Measurements from ENCODE around the gene TMEM100. TPM values are rescaled to one million over a fixed set of nuclear protein-coding genes. Genes with fewer than 3 reads are reported as not detected.

Gene TMEM100
- polyA plus RNA-seq (2013, experiment 1 of 2), result 0.89 TPM
- 1.1 TPM for polyA plus RNA-seq (2013, experiment 2 of 2)

- H3K4ac ChIP-seq (ENCODE audit: low read length), result no peak within 1 kb of the TSS
- H3K4me1 ChIP-seq (ENCODE audit: control insufficient read depth in 2 of 2, insufficient read depth in 1 of 2, low read depth in 1 of 2, low read length in 2 of 2), result peaks cover 4 to 12% of the 10 kb centered on the region in 2 donors
- H3K14ac ChIP-seq (ENCODE audit: low read length), result no peak within 1 kb of the TSS
- H2BK12ac ChIP-seq (ENCODE audit: low read length), result no peak within 1 kb of the TSS
- no peak within 1 kb of the TSS for H3K23ac ChIP-seq (ENCODE audit: low read depth, low read length, poor library complexity)
- no peak within 1 kb of the TSS for H4K91ac ChIP-seq (ENCODE audit: low read depth, low read length, poor library complexity)
- H2BK15ac ChIP-seq (ENCODE audit: low read length), result no peak within 1 kb of the TSS
- H3K27me3 ChIP-seq (ENCODE audit: control insufficient read depth in 3 of 3, insufficient read depth in 3 of 3, low read depth in 1 of 3, low read length in 3 of 3), result peaks cover 0 to 66% (median 0%) of the 10 kb centered on the region in 3 experiments
- no peaks in the 10 kb centered on the region for H3K79me1 ChIP-seq (ENCODE audit: low read depth, low read length)
- no peaks in the 10 kb centered on the region for H3K9me3 ChIP-seq (replicated peaks in 1 of 2; ENCODE audit: control insufficient read depth in 2 of 2, insufficient read depth in 1 of 2, low read depth in 1 of 2, low read length in 2 of 2)
- no peak within 1 kb of the TSS for H3K9ac ChIP-seq (ENCODE audit: low read depth, low read length, poor library complexity)
- H4K8ac ChIP-seq (ENCODE audit: low read depth, low read length), result no peak within 1 kb of the TSS
- no peak within 1 kb of the TSS for H2BK120ac ChIP-seq (ENCODE audit: low read depth, low read length)
- no peak within 1 kb of the TSS for H3K27ac ChIP-seq (replicated peaks; ENCODE audit: low read length)
- H3K36me3 ChIP-seq (replicated peaks in 1 of 2; ENCODE audit: control insufficient read depth in 2 of 2, insufficient read depth in 2 of 2, low read length in 2 of 2), result no peaks in the 10 kb centered on the region
- DNase-seq (ENCODE audit: low spot score), result no peak
- no peak within 1 kb of the TSS for H3K4me3 ChIP-seq (ENCODE audit: low read length in 2 of 2)
- H3K18ac ChIP-seq (ENCODE audit: low read length), result no peak within 1 kb of the TSS
- no peak within 1 kb of the TSS for H3K4me2 ChIP-seq (ENCODE audit: insufficient read depth, low read length, poor library complexity, severe bottlenecking)
- no CpG with 5 or more reads among the region's 12 CpGs for WGBS, 2 donors (ENCODE audit: extremely low coverage in 2 of 2, insufficient read length in 2 of 2, insufficient replicate concordance in 1 of 2)
- H2AK5ac ChIP-seq (ENCODE audit: low read depth, low read length), result no peak within 1 kb of the TSS
- H2AFZ ChIP-seq (ENCODE audit: low read length), result peak within 1 kb of the TSS; percentile 76
- H2BK5ac ChIP-seq (ENCODE audit: low read length), result no peak within 1 kb of the TSS
Measured at GRCh38 chr17:55722742-55723487, at the start of gene TMEM100. Gene TMEM100, minus strand, starts transcription at chr17:55722864. Its CDS starts 1,794 bp downstream, at chr17:55721070.

GRCh38 chr17:55772086-55772485 lies 49.4 kb upstream of the TMEM100 start:
- Histone ChIP-seq H3K14ac (ENCODE audit: low read length) (no peak overlapping the region), H3K36me3 (replicated peaks in 1 of 2; ENCODE audit: control insufficient read depth in 2 of 2, insufficient read depth in 2 of 2, low read length in 2 of 2) (peaks cover 7 to 15% of the 10 kb centered on the region in 2 donors)
- WGBS, 2 donors (ENCODE audit: extremely low coverage in 2 of 2, insufficient read length in 2 of 2, insufficient replicate concordance in 1 of 2), result no CpG with 5 or more reads among the region's 7 CpGs

GRCh38 chr17:55770196-55770870 lies 47.7 kb upstream of the TMEM100 start:
- Histone ChIP-seq H3K4me3 (ENCODE audit: low read length in 2 of 2) (no peak overlapping the region), H2BK12ac (ENCODE audit: low read length) (no peak overlapping the region), H3K18ac (ENCODE audit: low read length) (no peak overlapping the region), H3K9me3 (replicated peaks in 1 of 2; ENCODE audit: control insufficient read depth in 2 of 2, insufficient read depth in 1 of 2, low read depth in 1 of 2, low read length in 2 of 2) (no peaks in the 10 kb centered on the region), H4K8ac (ENCODE audit: low read depth, low read length) (no peak overlapping the region), H3K4ac (ENCODE audit: low read length) (no peak overlapping the region), H3K36me3 (replicated peaks in 1 of 2; ENCODE audit: control insufficient read depth in 2 of 2, insufficient read depth in 2 of 2, low read length in 2 of 2) (peaks cover 0 to 4% of the 10 kb centered on the region in 2 donors), H3K14ac (ENCODE audit: low read length) (no peak overlapping the region), H3K27ac (replicated peaks; ENCODE audit: low read length) (no peak overlapping the region), H3K9ac (ENCODE audit: low read depth, low read length, poor library complexity) (no peak overlapping the region), H2BK120ac (ENCODE audit: low read depth, low read length) (no peak overlapping the region), H4K91ac (ENCODE audit: low read depth, low read length, poor library complexity) (no peak overlapping the region), H3K4me1 (ENCODE audit: control insufficient read depth in 2 of 2, insufficient read depth in 1 of 2, low read depth in 1 of 2, low read length in 2 of 2) (peaks cover 3 to 9% of the 10 kb centered on the region in 2 donors), H3K4me2 (ENCODE audit: insufficient read depth, low read length, poor library complexity, severe bottlenecking) (no peak overlapping the region), H3K23ac (ENCODE audit: low read depth, low read length, poor library complexity) (no peak overlapping the region), H2AFZ (ENCODE audit: low read length) (no peak overlapping the region), H3K79me1 (ENCODE audit: low read depth, low read length) (no peaks in the 10 kb centered on the region), H2AK5ac (ENCODE audit: low read depth, low read length) (no peak overlapping the region), H2BK5ac (ENCODE audit: low read length) (no peak overlapping the region), H3K27me3 (ENCODE audit: control insufficient read depth in 3 of 3, insufficient read depth in 3 of 3, low read depth in 1 of 3, low read length in 3 of 3) (no peaks in the 10 kb centered on the region), H2BK15ac (ENCODE audit: low read length) (no peak overlapping the region)
- WGBS, 2 donors (ENCODE audit: extremely low coverage in 2 of 2, insufficient read length in 2 of 2, insufficient replicate concordance in 1 of 2), result no CpG with 5 or more reads among the region's 4 CpGs
- peak; percentile 45 for DNase-seq (ENCODE audit: low spot score)

More at GRCh38 chr17:55772086-55772485, 49.4 kb upstream of the TMEM100 start:
- no peak overlapping the region for H3K9ac ChIP-seq (ENCODE audit: low read depth, low read length, poor library complexity)
- peaks cover 0 to 4% (median 0%) of the 10 kb centered on the region in 3 experiments for H3K27me3 ChIP-seq (ENCODE audit: control insufficient read depth in 3 of 3, insufficient read depth in 3 of 3, low read depth in 1 of 3, low read length in 3 of 3)
- H3K23ac ChIP-seq (ENCODE audit: low read depth, low read length, poor library complexity), result no peak overlapping the region
- H3K18ac ChIP-seq (ENCODE audit: low read length), result no peak overlapping the region
- no peak overlapping the region for H2BK12ac ChIP-seq (ENCODE audit: low read length)
- no peak overlapping the region for H2BK5ac ChIP-seq (ENCODE audit: low read length)
- no peak overlapping the region for H3K27ac ChIP-seq (replicated peaks; ENCODE audit: low read length)
- no peak overlapping the region for H3K4me3 ChIP-seq (ENCODE audit: low read length in 2 of 2)
- H2BK120ac ChIP-seq (ENCODE audit: low read depth, low read length), result no peak overlapping the region
- no peak overlapping the region for H2BK15ac ChIP-seq (ENCODE audit: low read length)
- no peak overlapping the region for H4K91ac ChIP-seq (ENCODE audit: low read depth, low read length, poor library complexity)
- no peak overlapping the region for H3K4ac ChIP-seq (ENCODE audit: low read length)
- H2AFZ ChIP-seq (ENCODE audit: low read length), result no peak overlapping the region
- no peaks in the 10 kb centered on the region for H3K79me1 ChIP-seq (ENCODE audit: low read depth, low read length)
- H4K8ac ChIP-seq (ENCODE audit: low read depth, low read length), result no peak overlapping the region
- no peaks in the 10 kb centered on the region for H3K9me3 ChIP-seq (replicated peaks in 1 of 2; ENCODE audit: control insufficient read depth in 2 of 2, insufficient read depth in 1 of 2, low read depth in 1 of 2, low read length in 2 of 2)
- no peak for DNase-seq (ENCODE audit: low spot score)
- no peak overlapping the region for H2AK5ac ChIP-seq (ENCODE audit: low read depth, low read length)
- H3K4me1 ChIP-seq (ENCODE audit: control insufficient read depth in 2 of 2, insufficient read depth in 1 of 2, low read depth in 1 of 2, low read length in 2 of 2), result peaks cover 3 to 15% of the 10 kb centered on the region in 2 donors
- no peak overlapping the region for H3K4me2 ChIP-seq (ENCODE audit: insufficient read depth, low read length, poor library complexity, severe bottlenecking)

GRCh38 chr17:55769625-55770000 lies 46.9 kb upstream of the TMEM100 start:
- Histone ChIP-seq H3K23ac (ENCODE audit: low read depth, low read length, poor library complexity) (no peak overlapping the region), H3K4ac (ENCODE audit: low read length) (no peak overlapping the region), H3K4me3 (ENCODE audit: low read length in 2 of 2) (no peak overlapping the region), H3K14ac (ENCODE audit: low read length) (no peak overlapping the region), H4K8ac (ENCODE audit: low read depth, low read length) (no peak overlapping the region), H3K9ac (ENCODE audit: low read depth, low read length, poor library complexity) (no peak overlapping the region), H2BK5ac (ENCODE audit: low read length) (no peak overlapping the region), H2BK120ac (ENCODE audit: low read depth, low read length) (no peak overlapping the region), H3K9me3 (replicated peaks in 1 of 2; ENCODE audit: control insufficient read depth in 2 of 2, insufficient read depth in 1 of 2, low read depth in 1 of 2, low read length in 2 of 2) (no peaks in the 10 kb centered on the region), H3K4me1 (ENCODE audit: control insufficient read depth in 2 of 2, insufficient read depth in 1 of 2, low read depth in 1 of 2, low read length in 2 of 2) (peaks cover 0 to 5% of the 10 kb centered on the region in 2 donors), H3K4me2 (ENCODE audit: insufficient read depth, low read length, poor library complexity, severe bottlenecking) (no peak overlapping the region), H3K36me3 (replicated peaks in 1 of 2; ENCODE audit: control insufficient read depth in 2 of 2, insufficient read depth in 2 of 2, low read length in 2 of 2) (peaks cover 0 to 4% of the 10 kb centered on the region in 2 donors), H4K91ac (ENCODE audit: low read depth, low read length, poor library complexity) (no peak overlapping the region), H3K27me3 (ENCODE audit: control insufficient read depth in 3 of 3, insufficient read depth in 3 of 3, low read depth in 1 of 3, low read length in 3 of 3) (no peaks in the 10 kb centered on the region), H3K79me1 (ENCODE audit: low read depth, low read length) (no peaks in the 10 kb centered on the region), H2AK5ac (ENCODE audit: low read depth, low read length) (no peak overlapping the region), H2BK12ac (ENCODE audit: low read length) (no peak overlapping the region), H3K27ac (replicated peaks; ENCODE audit: low read length) (no peak overlapping the region), H3K18ac (ENCODE audit: low read length) (no peak overlapping the region), H2BK15ac (ENCODE audit: low read length) (no peak overlapping the region), H2AFZ (ENCODE audit: low read length) (no peak overlapping the region)
- WGBS, 2 donors (ENCODE audit: extremely low coverage in 2 of 2, insufficient read length in 2 of 2, insufficient replicate concordance in 1 of 2), result no CpG with 5 or more reads among the region's 6 CpGs
- no peak for DNase-seq (ENCODE audit: low spot score)
